Sigmoid colon (tissue), 7 donors: ENCODE data around the gene GADD45B. TPM values are rescaled to one million over a fixed set of nuclear protein-coding genes. Genes with fewer than 3 reads are reported as not detected.
"Not testable (repeated sequence)": the region's sequence is repeated elsewhere in the genome, so short reads cannot be mapped to it uniquely, and the experiment has no call there.

Experiments used
- DNase-seq: peaks from one replicate; pipeline ENCODE4 v3.0.0-alpha.2; 2019
- H3K27ac ChIP-seq, 4 donors: fragments of 200-600 bp; sonication (generic); one replicate each; pipeline ENCODE4 v1.5.1; 2016 to 2019; ENCODE audit warnings: mild to moderate bottlenecking in 1 of 4
- H3K27me3 ChIP-seq, 3 donors: fragments of 200-600 bp; sonication (generic); one replicate each; pipeline ENCODE4 v1.5.1; 2019; ENCODE audit warnings: mild to moderate bottlenecking in 1 of 3
- H3K36me3 ChIP-seq, 4 donors: fragments of 200-600 bp; sonication (generic); one replicate each; pipeline ENCODE4 v1.5.1; 2016 to 2019
- H3K4me1 ChIP-seq, 4 donors: fragments of 200-600 bp; sonication (generic); one replicate each; pipeline ENCODE4 v1.5.1; 2017 to 2019
- H3K4me3 ChIP-seq, 4 donors: fragments of 200-600 bp; sonication (generic); one replicate each; pipeline ENCODE4 v1.5.1; 2017 to 2019; ENCODE audit warnings: mild to moderate bottlenecking in 2 of 4, moderate library complexity in 1 of 4
- H3K9me3 ChIP-seq, 4 donors: fragments of 200-600 bp in 3 of 4; sonication (generic) in 3 of 4; one replicate each; pipeline versions ENCODE4 v1.5.1 to v1.6.1; 2013 to 2019
- EP300 ChIP-seq, 4 donors: sonication (generic); formaldehyde crosslinking; IDR thresholded peaks; one replicate each; pipeline ENCODE4 v1.6.1; 2017; ENCODE audit warnings: antibody characterized with exemption in 4 of 4
- POLR2A ChIP-seq, 2 donors: fragments of 450-650 bp; IDR thresholded peaks; one replicate each; pipeline ENCODE4 v1.6.1; 2016; ENCODE audit warnings: antibody characterized with exemption in 2 of 2, mild to moderate bottlenecking in 2 of 2, moderate library complexity in 2 of 2
- POLR2AphosphoS5 ChIP-seq, 4 donors: sonication (generic); formaldehyde crosslinking; IDR thresholded peaks; one replicate each; pipeline ENCODE4 v1.6.1; 2017; ENCODE audit warnings: antibody characterized with exemption in 4 of 4
- WGBS, 2 donors: extraction: QIAGEN DNeasy Blood & Tissue Kit; methylation state at CpG; one replicate each; pipeline ENCODE4 v1.1.7; 2013; 5-methylcytosine and 5-hydroxymethylcytosine counted together
- intact Hi-C: fragments of 100-400 bp; cut with DNase I; formaldehyde crosslinking; loops from one replicate; pipeline ENCODE4 v1.15.1; 2023
- polyA plus RNA-seq, 3 donors: library from polyadenylated mRNA; stranded (reverse); fragments of 200-250 nt; gene quantifications; one replicate each; pipeline ENCODE4 v1.2.3, GENCODE V29; 2013
- total RNA-seq, 4 donors: library from RNA; depleted of rRNA; stranded (reverse); fragments of >200 nt; gene quantifications; one replicate each; pipeline ENCODE4 v1.1.0, GENCODE V29; 2016
- TF ChIP-seq, protein P1 (sequence below), 4 experiments: fragments of 450-650 bp in 3 of 4; fragments of 200-600 bp in 1 of 4; IDR thresholded peaks; one replicate each; pipeline ENCODE4 v1.5.1; 2016 to 2019; ENCODE audit warnings: antibody characterized with exemption in 4 of 4, mild to moderate bottlenecking in 3 of 4, moderate library complexity in 2 of 4
- donor health status: healthy with polysubstance abuse.
- donor health status: Bipolar disorder and iron deficiency.
- donor health status: healthy.

The GADD45B gene
- total and polyA plus RNA-seq, 7 donors, result 25.0 to 708 (median 82.0) TPM

DNA sequence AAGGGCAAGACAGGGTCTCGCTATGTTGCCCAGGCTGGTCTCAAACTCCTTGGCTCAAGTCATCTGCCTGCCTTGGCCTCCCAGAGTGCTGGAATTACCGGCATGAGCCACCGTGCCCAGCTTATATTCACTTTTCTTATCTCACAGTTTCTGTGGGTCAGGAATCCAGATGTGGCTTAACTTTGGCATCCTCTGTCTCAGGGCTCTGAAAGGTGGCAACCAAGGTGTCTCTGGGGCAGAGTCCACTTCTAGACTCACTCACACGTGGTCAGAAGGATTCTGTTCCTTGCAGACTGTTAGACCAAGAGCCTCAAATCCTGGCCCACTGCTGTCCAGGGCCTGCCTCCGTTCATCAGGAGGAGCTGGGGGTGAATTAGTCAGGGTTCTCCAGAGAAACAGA is 11.5 kb upstream of the GADD45B start:
- Histone ChIP-seq H3K4me1 (peaks cover 4 to 16% (median 15%) of the 10 kb centered on the region in 4 donors), H3K4me3 (no peak overlapping the region), H3K9me3 (no peaks in the 10 kb centered on the region), H3K27ac (no peak overlapping the region), H3K27me3 (no peaks in the 10 kb centered on the region), H3K36me3 (no peaks in the 10 kb centered on the region)
- no peak for DNase-seq
- intact Hi-C loops, result no loop called here
- WGBS, 2 donors, result 56 to 80% methylated on average over 5 of the region's 5 CpGs
- TF ChIP-seq, protein P1, sequence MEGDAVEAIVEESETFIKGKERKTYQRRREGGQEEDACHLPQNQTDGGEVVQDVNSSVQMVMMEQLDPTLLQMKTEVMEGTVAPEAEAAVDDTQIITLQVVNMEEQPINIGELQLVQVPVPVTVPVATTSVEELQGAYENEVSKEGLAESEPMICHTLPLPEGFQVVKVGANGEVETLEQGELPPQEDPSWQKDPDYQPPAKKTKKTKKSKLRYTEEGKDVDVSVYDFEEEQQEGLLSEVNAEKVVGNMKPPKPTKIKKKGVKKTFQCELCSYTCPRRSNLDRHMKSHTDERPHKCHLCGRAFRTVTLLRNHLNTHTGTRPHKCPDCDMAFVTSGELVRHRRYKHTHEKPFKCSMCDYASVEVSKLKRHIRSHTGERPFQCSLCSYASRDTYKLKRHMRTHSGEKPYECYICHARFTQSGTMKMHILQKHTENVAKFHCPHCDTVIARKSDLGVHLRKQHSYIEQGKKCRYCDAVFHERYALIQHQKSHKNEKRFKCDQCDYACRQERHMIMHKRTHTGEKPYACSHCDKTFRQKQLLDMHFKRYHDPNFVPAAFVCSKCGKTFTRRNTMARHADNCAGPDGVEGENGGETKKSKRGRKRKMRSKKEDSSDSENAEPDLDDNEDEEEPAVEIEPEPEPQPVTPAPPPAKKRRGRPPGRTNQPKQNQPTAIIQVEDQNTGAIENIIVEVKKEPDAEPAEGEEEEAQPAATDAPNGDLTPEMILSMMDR (IDR thresholded peaks at IDR 0.05), result no peak
- TF ChIP-seq POLR2A (IDR thresholded peaks at IDR 0.05) (no peak), EP300 (IDR thresholded peaks at IDR 0.05) (no peak), POLR2AphosphoS5 (IDR thresholded peaks at IDR 0.05) (no peak)

DNA sequence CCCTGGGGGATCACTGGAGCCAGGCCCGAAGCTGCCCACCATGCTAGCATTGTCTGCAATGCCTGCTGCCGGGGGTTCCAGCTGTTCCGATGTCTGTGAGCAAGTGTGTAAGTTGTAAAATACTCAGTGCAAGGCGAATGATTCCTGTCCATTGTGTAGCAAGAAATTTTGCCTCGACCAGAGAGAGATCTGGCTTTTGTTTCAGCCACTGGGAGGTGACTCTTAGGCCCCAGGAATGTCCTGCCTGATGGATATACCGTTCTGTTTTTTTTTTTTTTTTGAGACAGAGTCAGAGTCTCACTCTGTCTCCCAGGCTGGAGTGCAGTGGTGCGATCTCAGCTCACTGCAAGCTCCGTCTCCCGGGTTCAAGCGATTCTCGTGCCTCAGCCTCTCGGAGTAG is 7.3 kb upstream of the GADD45B start:
- WGBS, 2 donors, result 76 to 85% methylated on average over 12 of the region's 12 CpGs
- TF ChIP-seq POLR2AphosphoS5 (IDR thresholded peaks at IDR 0.05) (no peak), EP300 (IDR thresholded peaks at IDR 0.05) (no peak), POLR2A (IDR thresholded peaks at IDR 0.05) (no peak)
- TF ChIP-seq, protein P1 (IDR thresholded peaks at IDR 0.05), result no peak
- no peak overlapping the region for H3K27ac ChIP-seq
- intact Hi-C loops, result no loop called here
- no peaks in the 10 kb centered on the region for H3K4me1 ChIP-seq
- H3K27me3 ChIP-seq, result no peaks in the 10 kb centered on the region
- H3K9me3 ChIP-seq, result no peaks in the 10 kb centered on the region
- no peak for DNase-seq
- H3K4me3 ChIP-seq, result no peak overlapping the region
- H3K36me3 ChIP-seq, result no peaks in the 10 kb centered on the region

DNA sequence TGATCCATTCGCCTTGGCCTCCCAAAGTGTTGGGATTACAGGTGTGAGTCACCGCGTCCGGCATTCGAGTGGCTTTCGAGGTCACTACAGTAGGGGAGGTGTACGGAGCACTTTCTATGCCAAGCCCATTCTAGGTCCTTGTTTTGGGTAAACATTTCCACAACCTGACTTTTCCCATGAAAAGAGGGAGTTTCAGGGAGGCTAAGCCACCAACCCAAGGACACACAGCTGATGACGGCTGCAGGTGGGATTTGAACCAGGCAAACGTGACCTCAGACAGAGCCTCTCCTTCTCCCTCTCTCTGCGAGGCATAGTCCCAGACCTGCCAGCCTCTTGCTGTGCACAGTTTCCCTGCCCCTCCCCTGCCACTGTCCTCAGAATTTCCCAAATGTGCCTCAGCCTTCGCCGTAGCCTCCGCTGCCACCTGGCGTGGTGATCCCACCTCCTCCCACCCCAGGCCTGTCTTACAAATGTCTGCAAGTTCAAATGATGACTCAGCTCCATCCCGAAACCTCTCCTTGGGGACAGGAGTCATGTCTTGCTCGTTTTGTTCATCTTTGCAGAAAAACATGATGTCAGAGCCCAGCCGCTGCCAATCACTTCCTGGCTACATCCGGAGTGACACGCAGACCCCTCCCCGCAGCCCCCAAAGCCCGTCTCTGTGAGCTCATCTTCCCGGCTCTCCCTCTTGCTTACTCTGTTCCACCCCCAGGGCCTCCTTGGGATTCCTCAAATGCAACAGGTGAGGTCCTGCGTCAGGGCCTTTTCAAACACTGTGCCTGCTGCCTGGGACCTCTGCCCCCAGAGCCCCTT is 6.6 kb upstream of the GADD45B start:
- no peak overlapping the region for H3K27ac ChIP-seq
- intact Hi-C loops, result no loop called here
- no peak for TF ChIP-seq POLR2A (IDR thresholded peaks at IDR 0.05)
- TF ChIP-seq EP300 (IDR thresholded peaks at IDR 0.05), result no peak
- TF ChIP-seq, protein P1 (IDR thresholded peaks at IDR 0.05), result no peak
- no peak for TF ChIP-seq POLR2AphosphoS5 (IDR thresholded peaks at IDR 0.05)
- WGBS, 2 donors, result 52 to 65% methylated on average over 23 of the region's 23 CpGs
- no peaks in the 10 kb centered on the region for H3K27me3 ChIP-seq
- H3K9me3 ChIP-seq, result no peaks in the 10 kb centered on the region
- H3K4me3 ChIP-seq, result no peak overlapping the region
- DNase-seq, result no peak
- H3K4me1 ChIP-seq, result no peaks in the 10 kb centered on the region
- no peaks in the 10 kb centered on the region for H3K36me3 ChIP-seq

DNA sequence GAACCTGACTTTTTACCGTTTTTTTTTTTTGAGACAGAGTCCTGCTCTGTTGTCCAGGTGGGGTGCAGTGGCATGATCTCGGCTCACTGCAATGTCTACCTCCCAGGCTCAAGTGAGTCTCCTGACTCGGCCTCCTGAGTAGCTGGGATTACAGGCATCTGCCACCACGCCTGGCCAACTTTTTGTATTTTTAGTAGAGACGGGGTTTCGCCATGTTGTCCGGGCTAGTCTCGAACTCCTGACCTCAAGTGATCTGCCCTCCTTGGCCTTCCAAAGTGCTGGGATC is 6.1 kb upstream of the GADD45B start:
- 86 to 88% methylated on average over 8 of the region's 8 CpGs for WGBS, 2 donors
- H3K36me3 ChIP-seq, H3K4me1 ChIP-seq, H3K4me3 ChIP-seq, H3K27me3 ChIP-seq, H3K27ac ChIP-seq, H3K9me3 ChIP-seq, DNase-seq, intact Hi-C loops: not testable (repeated sequence)

DNA sequence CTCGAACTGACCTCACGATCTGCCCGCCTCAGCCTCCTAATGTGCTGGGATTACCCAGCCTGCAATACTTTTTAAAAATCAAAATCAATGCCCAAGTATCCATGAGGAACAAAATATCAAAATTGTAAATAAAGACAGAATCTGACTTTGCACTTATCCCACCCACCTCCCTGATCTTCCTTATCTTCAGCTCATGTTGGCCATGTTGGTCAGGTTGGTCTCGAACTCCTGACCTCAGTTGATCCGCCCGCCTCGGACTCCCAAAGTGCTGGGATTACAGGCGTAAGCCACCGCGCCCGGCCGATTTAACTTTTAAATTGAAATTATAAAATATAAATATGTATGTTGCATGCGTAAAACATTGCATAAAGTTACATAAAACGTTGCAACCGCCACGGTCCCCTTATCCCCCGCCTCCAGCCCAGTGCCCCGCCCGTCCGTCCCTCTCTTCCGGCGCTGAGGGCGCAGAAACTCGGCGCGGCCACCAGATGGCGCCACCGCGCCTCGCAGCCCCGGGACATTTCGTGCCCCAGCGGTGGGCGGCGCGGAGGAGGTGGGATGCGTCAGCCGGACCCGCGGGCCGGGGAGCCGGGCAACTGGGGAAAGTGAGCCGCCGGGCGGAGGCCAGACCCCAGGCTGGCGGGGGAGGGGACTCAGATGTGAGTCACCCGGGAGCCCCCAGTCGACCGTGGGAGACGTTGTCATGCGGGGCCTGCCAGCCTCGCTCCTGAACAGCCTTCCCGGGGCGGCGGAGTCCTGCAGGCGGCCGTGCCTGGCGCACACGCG is 1.5 kb upstream of the GADD45B start:
- 3 to 7% methylated on average over 60 of the region's 60 CpGs for WGBS, 2 donors
- Histone ChIP-seq H3K27me3 (no peaks in the 10 kb centered on the region), H3K27ac (peak overlapping the region; percentile 91 to 96 (median 94)), H3K4me3 (peak overlapping the region; percentile 35 to 94 (median 82)), H3K9me3 (no peaks in the 10 kb centered on the region), H3K36me3 (peaks cover 0 to 14% (median 4%) of the 10 kb centered on the region in 4 donors), H3K4me1 (peaks cover 0 to 33% (median 20%) of the 10 kb centered on the region in 4 donors)
- peak; percentile 92 for DNase-seq
- peak in 3 of 4 donors; percentile 55 to 73 (median 62) for TF ChIP-seq POLR2AphosphoS5 (IDR thresholded peaks at IDR 0.05)
- TF ChIP-seq EP300 (IDR thresholded peaks at IDR 0.05), result peak in 2 of 4 donors; percentile 8 to 20
- no peak for TF ChIP-seq POLR2A (IDR thresholded peaks at IDR 0.05)
- TF ChIP-seq, protein P1 (IDR thresholded peaks at IDR 0.05), result peak; percentile 94 to 100 (median 98)
- intact Hi-C loops, result loop anchor here (1.0 kb wide), 2 partner anchors 105 to 137 kb away; no protein-coding TSS in a partner anchor
